ENCODE data around the gene RALGAPA2. TPM values are rescaled to one million over a fixed set of nuclear protein-coding genes. Genes with fewer than 3 reads are reported as not detected.

Gene RALGAPA2
- total and polyA plus RNA-seq, 2 of the 13 experiments (the other 11 are each of a cell fraction or from before 2014, with no cell fraction given), result 13.8 to 17.7 TPM

DNA sequence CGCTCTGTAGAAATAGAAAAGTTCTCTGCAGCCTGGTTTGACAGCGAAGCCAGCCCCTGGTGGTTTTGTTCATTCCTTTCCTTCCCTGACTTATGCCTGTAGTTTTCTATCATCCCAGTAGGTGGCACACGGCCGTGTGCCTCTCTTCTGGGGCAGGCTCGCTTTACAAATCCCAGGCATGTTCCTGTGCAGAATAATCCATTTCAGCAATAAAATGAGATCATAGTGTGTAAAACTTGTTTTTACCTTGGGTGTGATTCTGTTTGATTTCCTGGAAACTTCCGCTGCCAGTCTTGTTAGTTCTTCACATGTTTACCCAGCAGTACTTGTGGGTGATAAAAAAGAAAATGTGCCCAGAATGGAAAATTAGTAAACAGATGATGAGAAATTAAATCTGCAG, 352.0 kb downstream of the RALGAPA2 start (continued):
- TF ChIP-seq SMC3 (IDR thresholded peaks at IDR 0.05; ENCODE audit: low read length) (peak; percentile 95), ATF7-NPFF (CRISPR knock-in tag; IDR thresholded peaks at IDR 0.05; ENCODE audit: low read depth) (no peak), ZNF788 (CRISPR knock-in tag; IDR thresholded peaks at IDR 0.05; ENCODE audit: borderline replicate concordance) (0 out of 2 replicates have a peak, but pooled peaks have one; percentile 17)

DNA sequence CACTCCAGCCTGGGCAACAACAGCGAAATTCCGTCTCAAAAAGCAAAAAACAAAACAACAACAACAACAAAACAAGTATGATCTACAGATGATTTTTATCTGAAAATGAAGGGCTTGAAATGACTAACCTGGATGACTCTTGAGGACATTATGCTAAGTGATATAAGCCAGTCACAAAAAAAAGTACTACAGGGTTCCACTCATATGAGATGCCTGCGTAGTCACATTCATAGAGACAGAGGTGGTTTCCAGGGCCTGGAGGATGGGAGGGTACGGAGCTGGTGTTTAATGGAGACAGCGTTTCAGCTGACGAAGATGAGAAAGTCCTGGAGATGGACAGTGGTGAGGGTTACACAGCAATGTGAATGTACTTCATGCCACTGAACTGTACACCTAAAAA, 352.8 kb downstream of the RALGAPA2 start:
- Histone ChIP-seq H3K4me3 (replicated peaks in 1 of 3; ENCODE audit: insufficient read depth in 1 of 3, low read depth in 2 of 3, low read length in 3 of 3) (no peak overlapping the region), H3K79me2 (ENCODE audit: insufficient read depth, low read length) (no peaks in the 10 kb centered on the region), H3K4me2 (ENCODE audit: low read depth, low read length) (no peak overlapping the region), H3K27me3 (ENCODE audit: control insufficient read depth in 1 of 2, insufficient read depth in 2 of 2, low read length in 2 of 2) (peaks cover 7 to 33% of the 10 kb centered on the region in 2 experiments; a peak in 4 of 5 replicates), H2AFZ (ENCODE audit: low read length) (no peak overlapping the region), H3K27ac (ENCODE audit: extremely low read length, insufficient read depth, low read length) (no peak overlapping the region), H4K20me1 (ENCODE audit: insufficient read depth, low read length) (no peaks in the 10 kb centered on the region; the same call in 1 of the 2 replicates), H3K9me3 (ENCODE audit: low read length) (0 out of 2 replicates have a peak, but pooled peaks cover 5% of the 10 kb centered on the region), H3K36me3 (replicated peaks in 1 of 2; ENCODE audit: control insufficient read depth in 1 of 2, insufficient read depth in 2 of 2, low read length in 2 of 2) (no peaks in the 10 kb centered on the region), H3K4me1 (ENCODE audit: insufficient read depth, low read length) (peaks cover 20% of the 10 kb centered on the region; the same call in 1 of the 2 replicates), H3K9ac (ENCODE audit: insufficient read depth, low read depth, low read length) (no peak overlapping the region)
- in situ Hi-C loops (cut with HindIII; ENCODE audit: extremely low pct_ligation_motif_present, low pct_unique_long_range_greater_than_20kb) (loop anchor here (5.0 kb wide), 1 partner anchor 208 kb away; no protein-coding TSS in a partner anchor), intact Hi-C loops (cut with micrococcal nuclease; ENCODE audit: unreplicated experiment) (loop anchor here (1.0 to 5.0 kb wide), 3 partner anchors 209 to 277 kb away; no protein-coding TSS in a partner anchor)
- no peak for ATAC-seq
- CTCF ChIA-PET (ENCODE audit: low intra/inter-chr PET ratio, low total read pairs), result interaction anchor here (0.8 to 3.6 kb wide), 3 partner anchors 48 to 234 kb away, joined by 4 to 55 read pairs (median 16); no protein-coding TSS in a partner anchor
- 20% methylated on average over 6 of the region's 6 CpGs for WGBS (ENCODE audit: low lambda C conversion rate)
- DNase-seq (ENCODE audit: low spot score), result no peak
- peak; percentile 52 for FAIRE-seq
- no TSS peak for BruUV-seq (replicated peaks)
- POLR2A ChIA-PET, result no interaction called here
- TF ChIP-seq ZBED4 (CRISPR knock-in tag; IDR thresholded peaks at IDR 0.05; ENCODE audit: borderline replicate concordance) (no peak), ZBTB42 (CRISPR knock-in tag; IDR thresholded peaks at IDR 0.05) (no peak), KIAA2018 (CRISPR knock-in tag; IDR thresholded peaks at IDR 0.05; ENCODE audit: borderline replicate concordance) (no peak)

Measured in HepG2 (cell line).